Activated CD8-positive, alpha-beta memory T cell treated with anti-CD3 and anti-CD28 coated beads for 36 hours (primary cell): ENCODE results near the gene CTSK. TPM values are rescaled to one million over a fixed set of nuclear protein-coding genes. Genes with fewer than 3 reads are reported as not detected.
"Not testable (repeated sequence)": the region's sequence is repeated elsewhere in the genome, so short reads cannot be mapped to it uniquely, and the experiment has no call there.

Experiments used
- CTCF ChIA-PET: fragments of 350-600 bp; sonication (Branson Sonifier 250); formaldehyde crosslinking; loops from one replicate; lab custom pipeline; 2021; ENCODE audit warnings: antibody characterized with exemption; lab: Charles Lee
- POLR2A ChIA-PET: fragments of 350-600 bp; sonication (Branson Sonifier 250); formaldehyde crosslinking; loops from one replicate; lab custom pipeline; 2021; ENCODE audit warnings: antibody characterized with exemption; lab: Charles Lee
- total RNA-seq, 2 experiments: library from RNA; stranded (reverse); gene quantifications; one replicate each; pipeline ENCODE4 v1.2.3, GENCODE V29; 2021

Gene CTSK
- total RNA-seq, 2 experiments from 2014 or later: 1.9 to 2.2 TPM

- POLR2A ChIA-PET: no interaction called here
- CTCF ChIA-PET: no interaction called here
Observed at GRCh38 chr1:150809651-150810050, 1.6 kb upstream of the CTSK start.

- ChIA-PET POLR2A (no interaction called here), CTCF (no interaction called here)
Observed at GRCh38 chr1:150808846-150809245, 786 bp upstream of the CTSK start.

- ChIA-PET POLR2A (no interaction called here), CTCF (no interaction called here)
Observed at GRCh38 chr1:150807249-150808023, 624 bp downstream of the CTSK start.

GRCh38 chr1:150805899-150806298 is 2.2 kb downstream of the CTSK start:
- ChIA-PET CTCF (no interaction called here), POLR2A (no interaction called here)

- POLR2A ChIA-PET: no interaction called here
- CTCF ChIA-PET: no interaction called here
Observed at GRCh38 chr1:150804671-150805070, 3.4 kb downstream of the CTSK start.

- POLR2A ChIA-PET: no interaction called here
- CTCF ChIA-PET: no interaction called here
Observed at GRCh38 chr1:150799089-150799488, 9.0 kb downstream of the CTSK start.

GRCh38 chr1:150798525-150798924 is 9.5 kb downstream of the CTSK start:
- ChIA-PET CTCF (no interaction called here), POLR2A (no interaction called here)

GRCh38 chr1:150796374-150796773 is 11.7 kb downstream of the CTSK start:
- CTCF ChIA-PET: no interaction called here
- POLR2A ChIA-PET: interaction anchor here (0.6 kb wide), 1 partner anchor 661 kb away, joined by 6 read pairs; no protein-coding TSS in a partner anchor

GRCh38 chr1:150793778-150794177 is 14.3 kb downstream of the CTSK start:
- CTCF ChIA-PET, POLR2A ChIA-PET: not testable (repeated sequence)

- ChIA-PET POLR2A (no interaction called here), CTCF (no interaction called here)
Observed at GRCh38 chr1:150793221-150793620, 14.8 kb downstream of the CTSK start.

GRCh38 chr1:150791585-150791984 is 16.5 kb downstream of the CTSK start:
- ChIA-PET CTCF (no interaction called here), POLR2A (no interaction called here)

- POLR2A ChIA-PET: no interaction called here
- CTCF ChIA-PET: no interaction called here
Observed at GRCh38 chr1:150789396-150789795, 18.7 kb downstream of the CTSK start.

- ChIA-PET CTCF (no interaction called here), POLR2A (no interaction called here)
Observed at GRCh38 chr1:150788946-150789345, 19.1 kb downstream of the CTSK start.

- ChIA-PET POLR2A (no interaction called here), CTCF (no interaction called here)
Observed at GRCh38 chr1:150787455-150787854, 20.6 kb downstream of the CTSK start.

- ChIA-PET CTCF (no interaction called here), POLR2A (no interaction called here)
Observed at GRCh38 chr1:150780510-150780909, 27.6 kb downstream of the CTSK start.

- CTCF ChIA-PET: no interaction called here
- POLR2A ChIA-PET: no interaction called here
Observed at GRCh38 chr1:150778409-150778808, 29.7 kb downstream of the CTSK start.

GRCh38 chr1:150777544-150777943 is 30.5 kb downstream of the CTSK start:
- ChIA-PET POLR2A (no interaction called here), CTCF (no interaction called here)

GRCh38 chr1:150775931-150776505 is 32.0 kb downstream of the CTSK start:
- POLR2A ChIA-PET: not testable (repeated sequence)

GRCh38 chr1:150775276-150775675 is 32.8 kb downstream of the CTSK start:
- ChIA-PET CTCF (no interaction called here), POLR2A (no interaction called here)

More at GRCh38 chr1:150775931-150776505, 32.0 kb downstream of the CTSK start:
- CTCF ChIA-PET: not testable (repeated sequence)

GRCh38 chr1:150772326-150772725 is 35.7 kb downstream of the CTSK start:
- ChIA-PET POLR2A (no interaction called here), CTCF (interaction anchor here (0.7 kb wide), 1 partner anchor 76 kb away, joined by 3 read pairs; the partner anchor contains the start of gene GOLPH3L)

GRCh38 chr1:150767704-150768103 is 40.4 kb downstream of the CTSK start:
- POLR2A ChIA-PET, CTCF ChIA-PET: not testable (repeated sequence)
